ENCODE measurements around the gene KMT2C. TPM values are rescaled to one million over a fixed set of nuclear protein-coding genes. Genes with fewer than 3 reads are reported as not detected.
A peak's percentile ranks its signal among the peaks of the same experiment; 100 is the strongest.

The KMT2C gene
- total RNA-seq, 1 donor from 2014 or later = 136 TPM

GRCh38 chr7:152152267-152152666 lies 283.5 kb downstream of the KMT2C start:
- no peak for DNase-seq
- Mint-ChIP-seq H3K36me3 (ENCODE audit: unreplicated experiment) (no peaks in the 10 kb centered on the region), H3K27me3 (ENCODE audit: unreplicated experiment) (no peaks in the 10 kb centered on the region), H3K27ac (ENCODE audit: unreplicated experiment) (peak overlapping the region; percentile 14), H3K4me1 (ENCODE audit: low read depth, unreplicated experiment) (no peaks in the 10 kb centered on the region), H3K4me3 (ENCODE audit: unreplicated experiment) (no peak overlapping the region), H3K9me3 (ENCODE audit: unreplicated experiment) (peaks cover 4% of the 10 kb centered on the region)
- TF ChIP-seq CTCF (IDR thresholded peaks at IDR 0.05; ENCODE audit: partially characterized antibody, unreplicated experiment) = no peak

GRCh38 chr7:152149363-152149762 lies 286.4 kb downstream of the KMT2C start:
- Mint-ChIP-seq H3K4me3 (ENCODE audit: unreplicated experiment) (no peak overlapping the region), H3K27ac (ENCODE audit: unreplicated experiment) (no peak overlapping the region), H3K27me3 (ENCODE audit: unreplicated experiment) (no peaks in the 10 kb centered on the region), H3K4me1 (ENCODE audit: low read depth, unreplicated experiment) (no peaks in the 10 kb centered on the region), H3K9me3 (ENCODE audit: unreplicated experiment) (peaks cover 4% of the 10 kb centered on the region), H3K36me3 (ENCODE audit: unreplicated experiment) (no peaks in the 10 kb centered on the region)
- no peak for DNase-seq
- TF ChIP-seq CTCF (IDR thresholded peaks at IDR 0.05; ENCODE audit: partially characterized antibody, unreplicated experiment) = no peak

- H3K27ac Mint-ChIP-seq (ENCODE audit: unreplicated experiment) = no peak overlapping the region
Measured at GRCh38 chr7:152148706-152149105, 287.1 kb downstream of the KMT2C start.

GRCh38 chr7:152145853-152146466 lies 289.8 kb downstream of the KMT2C start:
- H3K36me3 Mint-ChIP-seq (ENCODE audit: unreplicated experiment) = no peaks in the 10 kb centered on the region
- TF ChIP-seq CTCF (IDR thresholded peaks at IDR 0.05; ENCODE audit: partially characterized antibody, unreplicated experiment) = peak; percentile 28
- peaks cover 15% of the 10 kb centered on the region for H3K4me1 Mint-ChIP-seq (ENCODE audit: low read depth, unreplicated experiment)

More at GRCh38 chr7:152148706-152149105, 287.1 kb downstream of the KMT2C start:
- H3K9me3 Mint-ChIP-seq (ENCODE audit: unreplicated experiment) = peaks cover 4% of the 10 kb centered on the region
- no peak overlapping the region for H3K4me3 Mint-ChIP-seq (ENCODE audit: unreplicated experiment)
- H3K27me3 Mint-ChIP-seq (ENCODE audit: unreplicated experiment) = peaks cover 2% of the 10 kb centered on the region
- H3K36me3 Mint-ChIP-seq (ENCODE audit: unreplicated experiment) = no peaks in the 10 kb centered on the region
- H3K4me1 Mint-ChIP-seq (ENCODE audit: low read depth, unreplicated experiment) = peaks cover 2% of the 10 kb centered on the region
- TF ChIP-seq CTCF (IDR thresholded peaks at IDR 0.05; ENCODE audit: partially characterized antibody, unreplicated experiment) = no peak
- no peak for DNase-seq

GRCh38 chr7:152144557-152145245 lies 291.1 kb downstream of the KMT2C start:
- H3K4me3 Mint-ChIP-seq (ENCODE audit: unreplicated experiment) = no peak overlapping the region
- peaks cover 15% of the 10 kb centered on the region for H3K4me1 Mint-ChIP-seq (ENCODE audit: low read depth, unreplicated experiment)
- no peak for DNase-seq
- no peaks in the 10 kb centered on the region for H3K36me3 Mint-ChIP-seq (ENCODE audit: unreplicated experiment)
- peak overlapping the region; percentile 93 for H3K27ac Mint-ChIP-seq (ENCODE audit: unreplicated experiment)
- H3K9me3 Mint-ChIP-seq (ENCODE audit: unreplicated experiment) = peaks cover 4% of the 10 kb centered on the region
- H3K27me3 Mint-ChIP-seq (ENCODE audit: unreplicated experiment) = peaks cover 6% of the 10 kb centered on the region
- TF ChIP-seq CTCF (IDR thresholded peaks at IDR 0.05; ENCODE audit: partially characterized antibody, unreplicated experiment) = no peak

More at GRCh38 chr7:152145853-152146466, 289.8 kb downstream of the KMT2C start:
- Mint-ChIP-seq H3K27ac (ENCODE audit: unreplicated experiment) (peak overlapping the region; percentile 30), H3K4me3 (ENCODE audit: unreplicated experiment) (no peak overlapping the region), H3K9me3 (ENCODE audit: unreplicated experiment) (no peaks in the 10 kb centered on the region), H3K27me3 (ENCODE audit: unreplicated experiment) (peaks cover 5% of the 10 kb centered on the region)
- DNase-seq = no peak
